Measurements from ENCODE around the gene DDX28. TPM values are rescaled to one million over a fixed set of nuclear protein-coding genes. Genes with fewer than 3 reads are reported as not detected.

The DDX28 gene
- total RNA-seq, 1 experiment from 2014 or later, result 13.4 TPM

GRCh38 chr16:68065716-68066305, 42.8 kb upstream of the DDX28 start:
- no TSS peak for BruUV-seq (replicated peaks)
- no peak overlapping the region for H3K9ac ChIP-seq (ENCODE audit: low read length)

GRCh38 chr16:68064791-68065365, 41.8 kb upstream of the DDX28 start:
- Histone ChIP-seq H3K4me2 (ENCODE audit: low read length) (no peak overlapping the region), H3K9me3 (ENCODE audit: low read length) (no peaks in the 10 kb centered on the region), H3K79me2 (ENCODE audit: low read length) (no peaks in the 10 kb centered on the region), H3K4me1 (ENCODE audit: insufficient read depth, low read length) (no peaks in the 10 kb centered on the region), H3K9me2 (replicated peaks; ENCODE audit: low read length) (no peaks in the 10 kb centered on the region), H4K20me1 (ENCODE audit: low read length) (no peaks in the 10 kb centered on the region), H3K4me3 (ENCODE audit: low read length) (no peak overlapping the region), H3K36me3 (ENCODE audit: low read depth, low read length) (no peaks in the 10 kb centered on the region), H2AFZ (ENCODE audit: low read length) (no peak overlapping the region), H3K27ac (ENCODE audit: low read length) (no peak overlapping the region), H3F3A (ENCODE audit: low read length, unreplicated experiment) (no peaks in the 10 kb centered on the region), H3K9ac (ENCODE audit: low read length) (no peak overlapping the region), H3K27me3 (ENCODE audit: low read length) (no peaks in the 10 kb centered on the region)
- no peak for TF ChIP-seq EZH2phosphoT487 (IDR thresholded peaks at IDR 0.05; ENCODE audit: borderline replicate concordance, low read length)
- TF ChIP-seq EZH2 (IDR thresholded peaks at IDR 0.05; ENCODE audit: low read length, unreplicated experiment), result no peak
- TF ChIP-seq CTCF (conservative IDR thresholded peaks at IDR 0.05; ENCODE audit: low read depth, low read length), result peak; percentile 71
- ChIA-PET CTCF (interaction anchor here (0.6 kb wide), 1 partner anchor 550 kb away, joined by 7 read pairs; no protein-coding TSS in a partner anchor), POLR2A (ENCODE audit: unreplicated experiment) (interaction anchor here (0.5 kb wide), 1 partner anchor 17 kb away, joined by 7 read pairs; no protein-coding TSS in a partner anchor)
- peak; percentile 88 for ATAC-seq
- no TSS peak for BruUV-seq (replicated peaks)
- DNase-seq, result peak; percentile 63
- intact Hi-C loops (cut with micrococcal nuclease), result no loop called here

More at GRCh38 chr16:68065716-68066305, 42.8 kb upstream of the DDX28 start:
- ChIA-PET POLR2A (ENCODE audit: unreplicated experiment) (no interaction called here), CTCF (interaction anchor here (0.6 kb wide), 1 partner anchor 551 kb away, joined by 7 read pairs; no protein-coding TSS in a partner anchor)
- DNase-seq (no peak), ATAC-seq (no peak)
- Histone ChIP-seq H4K20me1 (ENCODE audit: low read length) (no peaks in the 10 kb centered on the region), H3K27ac (ENCODE audit: low read length) (no peak overlapping the region), H3K9me3 (ENCODE audit: low read length) (no peaks in the 10 kb centered on the region), H3K4me1 (ENCODE audit: insufficient read depth, low read length) (no peaks in the 10 kb centered on the region), H2AFZ (ENCODE audit: low read length) (no peak overlapping the region), H3K9me2 (replicated peaks; ENCODE audit: low read length) (no peaks in the 10 kb centered on the region), H3K36me3 (ENCODE audit: low read depth, low read length) (no peaks in the 10 kb centered on the region), H3K4me2 (ENCODE audit: low read length) (no peak overlapping the region), H3K79me2 (ENCODE audit: low read length) (no peaks in the 10 kb centered on the region), H3K27me3 (ENCODE audit: low read length) (no peaks in the 10 kb centered on the region), H3K4me3 (ENCODE audit: low read length) (no peak overlapping the region), H3F3A (ENCODE audit: low read length, unreplicated experiment) (no peaks in the 10 kb centered on the region)
- TF ChIP-seq EZH2 (IDR thresholded peaks at IDR 0.05; ENCODE audit: low read length, unreplicated experiment) (no peak), CTCF (conservative IDR thresholded peaks at IDR 0.05; ENCODE audit: low read depth, low read length) (no peak), EZH2phosphoT487 (IDR thresholded peaks at IDR 0.05; ENCODE audit: borderline replicate concordance, low read length) (no peak)
- intact Hi-C loops (cut with micrococcal nuclease), result no loop called here

- CTCF ChIA-PET, result no interaction called here
Observed at GRCh38 chr16:68062910-68063393, 39.9 kb upstream of the DDX28 start.

More at GRCh38 chr16:68062910-68063393, 39.9 kb upstream of the DDX28 start:
- no peak for DNase-seq
- no peak overlapping the region for H3K4me3 ChIP-seq (ENCODE audit: low read length)
- ATAC-seq, result no peak
- intact Hi-C loops (cut with micrococcal nuclease), result no loop called here
- no peaks in the 10 kb centered on the region for H3K27me3 ChIP-seq (ENCODE audit: low read length)
- no peaks in the 10 kb centered on the region for H3K9me2 ChIP-seq (replicated peaks; ENCODE audit: low read length)
- no TSS peak for BruUV-seq (replicated peaks)
- H3K36me3 ChIP-seq (ENCODE audit: low read depth, low read length), result no peaks in the 10 kb centered on the region
- H3K4me2 ChIP-seq (ENCODE audit: low read length), result no peak overlapping the region
- no peaks in the 10 kb centered on the region for H3F3A ChIP-seq (ENCODE audit: low read length, unreplicated experiment)
- H3K27ac ChIP-seq (ENCODE audit: low read length), result no peak overlapping the region
- H3K79me2 ChIP-seq (ENCODE audit: low read length), result no peaks in the 10 kb centered on the region
- TF ChIP-seq EZH2 (IDR thresholded peaks at IDR 0.05; ENCODE audit: low read length, unreplicated experiment) (no peak), EZH2phosphoT487 (IDR thresholded peaks at IDR 0.05; ENCODE audit: borderline replicate concordance, low read length) (no peak), CTCF (conservative IDR thresholded peaks at IDR 0.05; ENCODE audit: low read depth, low read length) (no peak)
- POLR2A ChIA-PET (ENCODE audit: unreplicated experiment), result no interaction called here
- H2AFZ ChIP-seq (ENCODE audit: low read length), result no peak overlapping the region
- no peaks in the 10 kb centered on the region for H4K20me1 ChIP-seq (ENCODE audit: low read length)
- no peak overlapping the region for H3K9ac ChIP-seq (ENCODE audit: low read length)
- no peaks in the 10 kb centered on the region for H3K4me1 ChIP-seq (ENCODE audit: insufficient read depth, low read length)
- no peaks in the 10 kb centered on the region for H3K9me3 ChIP-seq (ENCODE audit: low read length)
